BLaER1 (cell line): ENCODE data around the gene DNAH17.

Experiments used
- H3K27ac ChIP-seq: shearing (Covaris generic); formaldehyde crosslinking; 2 replicates; pipeline ENCODE4 v1.8.1; 2022
- H3K27me3 ChIP-seq: shearing (Covaris generic); formaldehyde crosslinking; 2 replicates; pipeline ENCODE4 v1.8.1; 2022
- H3K36me3 ChIP-seq: shearing (Covaris generic); formaldehyde crosslinking; 2 replicates; pipeline ENCODE4 v1.8.1; 2022
- H3K4me1 ChIP-seq: shearing (Covaris generic); formaldehyde crosslinking; 2 replicates; pipeline ENCODE4 v1.8.1; 2022
- H3K4me2 ChIP-seq: shearing (Covaris generic); formaldehyde crosslinking; 2 replicates; pipeline ENCODE4 v1.8.1; 2022
- H3K4me3 ChIP-seq: shearing (Covaris generic); formaldehyde crosslinking; 2 replicates; pipeline ENCODE4 v1.8.1; 2022
- H3K9ac ChIP-seq: shearing (Covaris generic); formaldehyde crosslinking; 2 replicates; pipeline ENCODE4 v1.8.1; 2022
- H3K9me3 ChIP-seq: shearing (Covaris generic); formaldehyde crosslinking; 2 replicates; pipeline ENCODE4 v1.8.1; 2022
- H4K20me1 ChIP-seq: shearing (Covaris generic); formaldehyde crosslinking; 2 replicates; pipeline ENCODE4 v1.8.1; 2022
- Cebpa-rat ChIP-seq: shearing (Covaris generic); IDR thresholded peaks from 2 replicates; pipeline ENCODE4 v1.8.1; 2022

The DNAH17 gene

DNA sequence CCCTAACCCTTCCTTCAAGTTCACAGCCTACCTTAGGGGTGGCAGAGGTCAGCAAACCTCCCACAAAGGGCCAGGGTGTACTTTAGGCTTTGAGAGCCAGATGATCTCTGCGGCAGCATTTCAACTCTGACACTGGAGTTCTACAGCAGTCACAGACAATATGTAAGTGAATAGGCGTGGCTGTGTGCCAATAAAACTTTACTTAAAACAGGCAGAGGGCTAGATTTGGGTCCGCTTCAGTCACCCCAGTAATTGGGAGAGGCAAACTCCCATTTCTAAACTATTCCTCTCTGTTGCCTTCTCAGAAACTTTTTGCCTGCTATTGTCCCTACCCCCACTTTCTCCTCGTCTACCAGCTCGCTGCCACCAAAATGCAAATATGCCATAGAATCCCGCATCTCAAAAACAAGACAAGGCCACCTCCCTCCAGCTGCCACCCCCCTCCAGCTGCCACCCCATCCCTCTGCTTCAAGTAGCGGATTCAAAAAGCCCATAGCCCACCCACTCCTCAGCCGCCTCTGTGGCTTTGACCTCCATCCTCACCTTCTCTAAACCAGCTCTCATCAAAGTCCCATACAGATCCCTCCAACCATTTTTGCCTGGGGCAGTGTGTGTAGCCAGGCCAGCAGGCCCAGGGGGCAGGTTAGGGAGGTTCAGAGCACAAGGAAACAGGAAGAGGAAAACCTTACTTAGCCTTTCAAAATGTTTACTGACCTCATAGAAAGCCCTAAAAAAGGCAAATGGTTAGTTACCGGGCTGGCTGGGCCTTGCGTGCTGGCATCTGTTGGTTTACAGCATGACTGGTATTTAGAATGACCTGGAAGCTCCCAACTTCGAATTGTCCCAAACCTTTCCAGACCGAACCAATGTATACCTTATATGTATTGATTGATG, 19.9 kb upstream of the DNAH17 start:
- Histone ChIP-seq H4K20me1 (no peaks in the 10 kb centered on the region), H3K4me3 (no peak overlapping the region), H3K4me1 (peaks cover 78% of the 10 kb centered on the region), H3K9me3 (no peaks in the 10 kb centered on the region), H3K36me3 (no peaks in the 10 kb centered on the region), H3K9ac (peak overlapping the region; percentile 18; the same call in 1 of the 2 replicates), H3K27me3 (no peaks in the 10 kb centered on the region), H3K4me2 (peak overlapping the region; percentile 76), H3K27ac (peak overlapping the region; percentile 77)
- no peak for TF ChIP-seq Cebpa-rat

DNA sequence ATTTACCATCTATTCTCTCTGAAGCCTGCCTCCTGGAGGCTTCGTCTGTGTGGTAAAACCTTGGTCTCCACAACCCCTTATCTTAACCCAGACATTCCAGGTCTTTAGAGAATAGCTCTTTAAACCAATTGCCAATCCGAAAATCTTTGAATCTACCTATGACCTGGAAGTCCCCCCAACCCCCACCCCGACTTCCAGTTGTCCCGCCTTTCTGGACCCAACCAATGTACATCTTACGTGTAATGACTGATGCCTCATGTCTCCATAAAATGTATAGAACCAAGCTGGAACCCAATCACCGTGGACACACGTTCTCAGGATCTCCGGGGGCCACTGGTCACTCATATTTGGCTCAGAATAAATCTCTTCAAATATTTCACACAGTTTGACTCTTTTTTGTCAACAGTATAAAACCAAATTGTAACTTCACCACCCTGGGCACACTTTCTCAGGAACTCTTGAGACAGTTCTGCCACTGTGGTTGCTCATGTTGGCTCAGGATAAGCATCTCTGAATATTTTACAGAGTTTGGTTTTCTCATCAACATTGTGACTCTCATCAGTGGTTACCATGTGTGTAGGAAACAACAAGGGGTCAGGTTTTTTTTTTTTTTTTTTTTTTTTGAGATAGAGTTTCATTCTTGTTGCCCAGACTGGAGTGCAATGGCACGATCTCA, 18.1 kb upstream of the DNAH17 start:
- H4K20me1 ChIP-seq, result no peaks in the 10 kb centered on the region
- H3K27ac ChIP-seq, result 0 out of 2 replicates have a peak overlapping the region, but pooled peaks have one; percentile 77
- H3K9ac ChIP-seq, result no peak overlapping the region
- no peaks in the 10 kb centered on the region for H3K36me3 ChIP-seq
- TF ChIP-seq Cebpa-rat, result no peak
- H3K27me3 ChIP-seq, result no peaks in the 10 kb centered on the region
- H3K4me2 ChIP-seq, result no peak overlapping the region
- H3K4me1 ChIP-seq, result peaks cover 97% of the 10 kb centered on the region
- H3K9me3 ChIP-seq, result no peaks in the 10 kb centered on the region
- H3K4me3 ChIP-seq, result no peak overlapping the region

DNA sequence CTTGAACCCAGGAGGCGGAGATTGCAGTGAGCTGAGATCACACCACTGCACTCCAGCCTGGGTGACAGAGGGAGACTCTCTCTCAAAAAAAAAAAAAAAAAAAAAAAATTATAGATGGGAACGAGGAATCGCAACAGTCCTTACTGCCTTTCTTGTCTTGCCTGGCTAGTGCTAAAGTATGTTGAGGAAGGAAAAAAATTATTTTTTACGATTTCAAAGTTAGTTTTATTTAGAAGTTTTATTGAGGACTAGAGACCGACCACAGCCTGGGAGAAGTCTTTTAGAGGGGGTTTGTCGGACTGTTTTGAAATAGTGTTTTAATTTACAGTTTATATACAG, 15.8 kb upstream of the DNAH17 start:
- no peak overlapping the region for H3K4me3 ChIP-seq
- H3K4me2 ChIP-seq, result peak overlapping the region; percentile 80
- H3K9me3 ChIP-seq, result no peaks in the 10 kb centered on the region
- no peaks in the 10 kb centered on the region for H3K36me3 ChIP-seq
- TF ChIP-seq Cebpa-rat, result no peak
- H3K9ac ChIP-seq, result no peak overlapping the region
- peak overlapping the region; percentile 82 for H3K27ac ChIP-seq
- peaks cover 97% of the 10 kb centered on the region for H3K4me1 ChIP-seq
- no peaks in the 10 kb centered on the region for H4K20me1 ChIP-seq
- H3K27me3 ChIP-seq, result no peaks in the 10 kb centered on the region

DNA sequence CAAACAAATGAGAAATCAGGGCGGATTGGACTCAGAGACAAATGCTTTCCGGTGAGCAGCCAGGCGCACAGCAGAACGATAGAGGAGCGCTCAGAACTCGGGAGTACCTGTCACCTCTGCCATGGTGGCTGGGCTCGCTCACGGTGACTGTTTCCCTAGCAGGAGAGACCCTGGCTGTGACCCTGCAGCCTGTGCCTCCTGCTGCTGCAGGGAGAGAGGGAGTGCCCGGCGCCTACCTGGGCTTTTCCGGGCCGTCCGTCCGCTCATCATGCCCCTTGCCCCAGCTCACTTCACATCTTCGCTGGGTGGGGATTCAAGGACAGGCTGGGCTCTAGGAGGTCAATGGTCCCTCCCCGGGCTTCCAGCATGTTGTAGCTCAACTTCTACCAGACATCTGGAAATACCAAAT, 14.1 kb upstream of the DNAH17 start:
- H3K4me2 ChIP-seq, result peak overlapping the region; percentile 80
- no peaks in the 10 kb centered on the region for H3K36me3 ChIP-seq
- no peak for TF ChIP-seq Cebpa-rat
- no peaks in the 10 kb centered on the region for H3K27me3 ChIP-seq
- peaks cover 91% of the 10 kb centered on the region for H3K4me1 ChIP-seq
- H3K9me3 ChIP-seq, result no peaks in the 10 kb centered on the region
- H3K9ac ChIP-seq, result no peak overlapping the region
- H3K27ac ChIP-seq, result peak overlapping the region; percentile 40; the same call in 1 of the 2 replicates
- H3K4me3 ChIP-seq, result no peak overlapping the region
- no peaks in the 10 kb centered on the region for H4K20me1 ChIP-seq

DNA sequence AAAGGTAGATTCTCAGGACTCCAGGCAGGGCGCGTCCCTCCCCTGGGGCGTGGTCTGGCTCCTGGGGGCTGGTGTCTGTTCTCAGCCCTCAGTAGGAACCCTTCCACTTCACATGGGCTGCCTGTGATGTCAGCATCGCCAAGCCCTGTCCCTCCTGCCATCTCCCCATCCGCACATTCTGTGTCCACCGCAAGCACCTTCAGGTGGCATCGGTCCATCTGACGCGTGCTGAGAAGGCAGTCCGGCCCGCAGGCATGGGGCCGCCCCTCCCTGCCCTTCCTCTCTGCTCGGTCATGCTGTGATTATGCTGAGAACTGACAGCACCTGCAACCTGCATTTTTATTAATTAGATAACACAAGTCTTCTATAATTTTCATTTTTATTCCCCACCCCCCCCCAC, 12.7 kb upstream of the DNAH17 start:
- Histone ChIP-seq H3K9me3 (no peaks in the 10 kb centered on the region), H3K27me3 (no peaks in the 10 kb centered on the region), H3K27ac (peak overlapping the region; percentile 40; the same call in 1 of the 2 replicates), H3K4me3 (no peak overlapping the region), H4K20me1 (no peaks in the 10 kb centered on the region), H3K4me1 (peaks cover 78% of the 10 kb centered on the region), H3K9ac (no peak overlapping the region), H3K36me3 (no peaks in the 10 kb centered on the region), H3K4me2 (peak overlapping the region; percentile 80)
- TF ChIP-seq Cebpa-rat, result no peak

DNA sequence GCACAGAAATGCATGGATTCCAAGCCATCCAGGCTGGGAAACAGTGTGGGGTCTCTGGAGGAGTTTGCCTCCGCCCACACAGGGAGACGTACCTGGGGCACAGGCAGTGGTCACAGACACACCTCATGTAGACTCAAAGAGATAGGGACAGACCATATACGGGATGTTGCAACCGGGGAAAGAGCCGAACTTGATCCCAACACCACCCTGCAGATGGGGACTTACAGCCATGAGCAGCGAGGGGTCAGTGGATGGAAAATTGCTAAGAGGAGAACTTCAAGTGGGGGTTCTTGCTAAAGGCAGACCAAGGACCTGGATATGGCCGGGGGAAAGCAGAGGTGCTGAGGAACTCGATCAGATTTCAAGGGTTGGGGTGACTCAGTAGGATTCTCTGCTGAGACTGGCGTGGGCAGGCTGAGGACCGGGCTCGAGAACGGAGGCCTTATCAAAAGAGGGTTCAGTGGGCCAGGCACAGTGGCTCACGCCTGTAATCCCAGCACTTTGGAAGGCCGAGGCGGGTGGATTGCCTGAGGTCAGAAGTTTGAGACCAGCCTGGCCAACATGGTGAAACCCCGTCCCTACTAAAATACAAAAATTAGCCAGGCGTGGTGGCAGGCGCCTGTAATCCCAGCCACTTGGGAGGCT, 12.0 kb upstream of the DNAH17 start:
- no peaks in the 10 kb centered on the region for H3K36me3 ChIP-seq
- no peak for TF ChIP-seq Cebpa-rat
- H3K27me3 ChIP-seq, result no peaks in the 10 kb centered on the region
- no peak overlapping the region for H3K4me3 ChIP-seq
- H3K4me1 ChIP-seq, result peaks cover 73% of the 10 kb centered on the region
- H3K9me3 ChIP-seq, result no peaks in the 10 kb centered on the region
- H4K20me1 ChIP-seq, result no peaks in the 10 kb centered on the region
- no peak overlapping the region for H3K27ac ChIP-seq
- peak overlapping the region; percentile 80 for H3K4me2 ChIP-seq
- H3K9ac ChIP-seq, result no peak overlapping the region

DNA sequence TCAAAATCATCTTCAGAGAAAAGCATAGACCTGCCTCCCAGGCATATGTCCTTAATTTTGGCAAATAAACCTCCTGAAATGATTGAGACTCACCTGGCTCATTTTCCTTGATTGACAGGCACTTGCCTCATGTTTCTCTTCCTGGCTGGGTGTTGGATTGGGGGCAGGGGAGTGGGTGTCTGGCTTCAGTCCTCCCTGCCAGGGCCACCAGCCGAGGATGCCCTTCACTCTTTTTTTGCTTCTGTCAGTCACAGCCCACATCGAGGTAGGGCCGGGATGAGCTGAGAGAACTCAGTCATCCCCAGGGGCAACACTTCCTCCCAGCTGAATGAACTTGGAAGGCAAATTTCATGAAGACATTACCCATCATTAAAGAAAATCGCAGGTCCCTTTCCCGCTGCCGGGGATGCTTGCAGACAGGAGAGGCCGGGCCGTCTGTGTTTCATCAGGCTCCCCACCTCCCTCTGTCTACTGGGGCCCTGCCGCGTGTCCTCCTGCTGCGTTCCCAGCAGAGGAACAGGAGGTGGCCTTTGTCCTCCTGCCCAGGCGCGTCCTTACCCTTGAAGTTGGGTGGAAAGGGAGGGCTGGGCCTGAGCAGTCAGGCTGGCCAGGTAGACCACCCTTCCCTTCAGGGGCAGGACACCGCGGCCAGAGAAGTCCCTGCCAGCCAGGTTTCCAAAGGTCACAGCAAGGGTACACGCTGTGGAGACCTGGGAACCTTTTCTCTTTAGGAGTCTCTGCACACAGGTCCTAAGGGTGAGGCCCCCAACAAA, 11.2 kb upstream of the DNAH17 start:
- Histone ChIP-seq H3K4me2 (peak overlapping the region; percentile 80), H3K4me1 (peaks cover 66% of the 10 kb centered on the region), H4K20me1 (no peaks in the 10 kb centered on the region), H3K27ac (no peak overlapping the region), H3K9ac (no peak overlapping the region), H3K4me3 (no peak overlapping the region), H3K27me3 (no peaks in the 10 kb centered on the region), H3K9me3 (no peaks in the 10 kb centered on the region), H3K36me3 (no peaks in the 10 kb centered on the region)
- TF ChIP-seq Cebpa-rat, result no peak

DNA sequence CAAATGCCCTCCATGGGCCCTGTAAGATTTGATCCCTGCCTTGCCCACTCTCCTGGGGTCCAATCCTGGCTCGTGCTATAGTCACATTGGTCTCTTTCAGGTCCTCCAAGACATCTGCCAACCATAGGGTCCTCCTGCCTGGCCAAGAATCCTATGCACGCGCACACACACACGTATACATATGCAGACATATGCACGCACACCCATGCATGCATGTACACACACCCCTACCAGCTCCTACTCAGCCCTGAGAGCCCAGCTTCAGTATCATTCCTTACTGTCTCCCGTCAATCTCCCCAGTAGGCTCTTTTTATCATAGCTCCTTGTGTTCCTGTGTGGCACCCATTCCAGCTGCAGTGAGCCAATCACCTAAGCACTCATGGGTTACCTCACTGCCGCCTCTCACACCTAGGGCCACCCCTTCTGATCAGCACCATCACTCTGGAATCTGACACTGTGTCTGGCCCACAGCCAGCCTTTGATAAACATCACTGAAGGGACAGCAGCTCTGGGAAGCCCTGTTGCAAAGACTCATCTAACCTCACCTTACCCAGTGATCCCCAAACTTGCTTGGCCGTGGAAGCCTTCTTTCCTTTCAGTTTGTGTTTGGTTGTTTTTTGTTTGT, 7.9 kb upstream of the DNAH17 start:
- Histone ChIP-seq H3K9me3 (no peaks in the 10 kb centered on the region), H3K9ac (no peak overlapping the region), H3K4me2 (no peak overlapping the region), H4K20me1 (no peaks in the 10 kb centered on the region), H3K27ac (no peak overlapping the region), H3K36me3 (no peaks in the 10 kb centered on the region), H3K4me3 (no peak overlapping the region), H3K27me3 (no peaks in the 10 kb centered on the region), H3K4me1 (peaks cover 42% of the 10 kb centered on the region)
- no peak for TF ChIP-seq Cebpa-rat

DNA sequence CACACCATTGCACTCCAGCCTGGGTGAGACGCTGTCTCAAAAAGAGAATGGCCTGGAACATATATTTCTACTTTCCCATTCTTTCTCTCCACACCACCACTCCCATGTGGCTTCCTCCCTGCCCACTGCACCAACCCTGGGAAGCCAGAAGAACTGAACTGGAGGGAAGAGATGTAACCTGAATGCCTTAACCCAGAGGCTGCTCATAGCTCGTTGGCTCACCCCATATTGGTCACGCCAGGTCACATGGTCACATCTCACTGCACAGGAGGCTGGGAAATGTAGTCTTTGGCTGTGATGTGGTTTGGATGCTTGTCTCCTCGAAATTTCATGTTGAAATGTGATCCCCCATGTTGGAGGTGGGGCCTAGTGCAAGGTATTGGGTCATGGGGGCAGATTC, 5.9 kb upstream of the DNAH17 start:
- no peak overlapping the region for H3K27ac ChIP-seq
- H3K4me2 ChIP-seq, result no peak overlapping the region

More for the DNA sequence above, 5.9 kb upstream of the DNAH17 start:
- H3K9ac ChIP-seq, result no peak overlapping the region
- H3K4me3 ChIP-seq, result no peak overlapping the region
- no peak for TF ChIP-seq Cebpa-rat
- H3K9me3 ChIP-seq, result no peaks in the 10 kb centered on the region
- H3K36me3 ChIP-seq, result no peaks in the 10 kb centered on the region
- H4K20me1 ChIP-seq, result no peaks in the 10 kb centered on the region
- no peaks in the 10 kb centered on the region for H3K27me3 ChIP-seq
- peaks cover 22% of the 10 kb centered on the region for H3K4me1 ChIP-seq
